PC-9 (cell line): ENCODE data around the gene KIF2C. TPM values are rescaled to one million over a fixed set of nuclear protein-coding genes. Genes with fewer than 3 reads are reported as not detected.

ENCODE experiments used
- BruUV-seq: library from RNA; stranded (reverse); fragments of 400-500 nt; replicated peaks from 2 replicates; lab custom pipeline; 2021; lab: Mats Ljungman, UMichigan
- CTCF ChIA-PET: fragments of 300-600 bp; sonication (Branson Sonifier 250); formaldehyde crosslinking; loops from one replicate; lab custom pipeline; 2022; ENCODE audit warnings: antibody characterized with exemption; lab: Charles Lee
- POLR2A ChIA-PET: fragments of 300-600 bp; sonication (Branson Sonifier 250); formaldehyde crosslinking; loops from one replicate; lab custom pipeline; 2022; ENCODE audit warnings: antibody characterized with exemption; ENCODE audit not compliant: unreplicated experiment; lab: Charles Lee
- DNase-seq, 2 experiments: peaks; one replicate each; pipeline versions ENCODE4 v3.0.0 to v3.0.0-alpha.2; 2015 to 2022; ENCODE audit warnings: mixed read lengths in 1 of 2
- H2AFZ ChIP-seq: fragments of 200-600 bp; sonication (generic); 2 replicates; pipeline ENCODE4 v1.8.1; 2017; ENCODE audit warnings: antibody characterized with exemption
- H3F3A ChIP-seq: fragments of 200-600 bp; sonication (generic); 2 replicates; pipeline ENCODE4 v1.8.1; 2017; ENCODE audit warnings: antibody characterized with exemption, mild to moderate bottlenecking, low read depth; ENCODE audit not compliant: insufficient read depth
- H3K27ac ChIP-seq: fragments of 200-600 bp; sonication (generic); 2 replicates; pipeline ENCODE4 v1.6.1; 2016; ENCODE audit warnings: mixed run types
- H3K27me3 ChIP-seq: fragments of 200-600 bp; sonication (generic); 2 replicates; pipeline ENCODE4 v1.6.1; 2016; ENCODE audit warnings: low read depth, mixed run types; ENCODE audit not compliant: insufficient read depth
- H3K36me3 ChIP-seq: fragments of 200-600 bp; sonication (generic); 2 replicates; pipeline ENCODE4 v1.6.1; 2016; ENCODE audit warnings: low read depth, mixed run types
- H3K4me1 ChIP-seq: fragments of 200-600 bp; sonication (generic); replicated peaks from 2 replicates; pipeline ENCODE4 v1.6.1; 2016; ENCODE audit warnings: mixed run types; ENCODE audit not compliant: insufficient read depth
- H3K4me2 ChIP-seq: fragments of 200-600 bp; sonication (generic); 2 replicates; pipeline ENCODE4 v1.6.1; 2017; ENCODE audit warnings: mixed run types
- H3K4me3 ChIP-seq: fragments of 200-600 bp; sonication (generic); 2 replicates; pipeline ENCODE4 v1.6.1; 2016; ENCODE audit warnings: mixed run types
- H3K79me2 ChIP-seq: fragments of 200-600 bp; sonication (generic); 2 replicates; pipeline ENCODE4 v1.6.1; 2017; ENCODE audit warnings: low read depth, mixed run types
- H3K9me2 ChIP-seq: fragments of 200-600 bp; sonication (generic); 2 replicates; pipeline ENCODE4 v1.8.1; 2017; ENCODE audit warnings: mild to moderate bottlenecking; ENCODE audit not compliant: insufficient read depth
- H3K9me3 ChIP-seq: fragments of 200-600 bp; sonication (generic); 2 replicates; pipeline ENCODE4 v1.8.1; 2016; ENCODE audit warnings: low read depth; ENCODE audit not compliant: insufficient read depth
- H4K20me1 ChIP-seq: fragments of 200-600 bp; sonication (generic); 2 replicates; pipeline ENCODE4 v1.8.1; 2017; ENCODE audit not compliant: insufficient read depth
- CTCF ChIP-seq: fragments of 200-600 bp; sonication (generic); conservative IDR thresholded peaks from 2 replicates; pipeline ENCODE4 v1.6.1; 2017; ENCODE audit warnings: mixed run types, antibody characterized with exemption, mild to moderate bottlenecking, moderate library complexity
- EZH2 ChIP-seq: fragments of 200-600 bp; sonication (generic); IDR thresholded peaks from 2 replicates; pipeline ENCODE4 v1.8.0; 2017; ENCODE audit warnings: antibody characterized with exemption, low read depth
- intact Hi-C: fragments of 100-400 bp; cut with micrococcal nuclease; formaldehyde crosslinking; loops from one replicate; pipeline ENCODE4 v1.10.0; 2022; ENCODE audit not compliant: unreplicated experiment
- total RNA-seq: library from RNA; stranded (reverse); gene quantifications from 2 replicates; pipeline ENCODE4 v1.2.3, GENCODE V29; 2021

Gene KIF2C
- total RNA-seq, 1 experiment from 2014 or later, result 119 TPM

GRCh38 chr1:44700573-44700972 is 39.1 kb upstream of the KIF2C start:
- no peaks in the 10 kb centered on the region for H3K36me3 ChIP-seq
- no peak for TF ChIP-seq EZH2
- no peak for TF ChIP-seq CTCF
- CTCF ChIA-PET, result interaction anchor here (0.5 to 0.7 kb wide), 3 partner anchors 12 to 270 kb away, joined by 3 to 6 read pairs (median 4); no protein-coding TSS in a partner anchor
- peak overlapping the region; percentile 3; the same call in 1 of the 2 replicates for H3K4me2 ChIP-seq
- no peak overlapping the region for H3K27ac ChIP-seq
- H4K20me1 ChIP-seq, result no peaks in the 10 kb centered on the region
- H2AFZ ChIP-seq, result no peak overlapping the region
- no peak overlapping the region for H3K4me3 ChIP-seq
- H3K9me2 ChIP-seq, result no peaks in the 10 kb centered on the region
- H3F3A ChIP-seq, result peaks cover 17% of the 10 kb centered on the region; the same call in 1 of the 2 replicates
- no peaks in the 10 kb centered on the region for H3K79me2 ChIP-seq
- BruUV-seq, result no TSS peak
- DNase-seq, result no peak
- peaks cover 37% of the 10 kb centered on the region for H3K4me1 ChIP-seq
- no peaks in the 10 kb centered on the region for H3K27me3 ChIP-seq
- POLR2A ChIA-PET, result interaction anchor here (0.6 kb wide), 1 partner anchor 30 kb away, joined by 3 read pairs; the partner anchor contains the start of gene RNU5D-1
- no peaks in the 10 kb centered on the region for H3K9me3 ChIP-seq
- intact Hi-C loops, result no loop called here

- H3K27me3 ChIP-seq, result no peaks in the 10 kb centered on the region
- ChIA-PET POLR2A (interaction anchor here (0.6 kb wide), 1 partner anchor 30 kb away, joined by 3 read pairs; the partner anchor contains the start of gene RNU5D-1), CTCF (interaction anchor here (0.6 to 0.7 kb wide), 2 partner anchors 11 to 269 kb away, joined by 3 to 6 read pairs; no protein-coding TSS in a partner anchor)
- no peak overlapping the region for H3K27ac ChIP-seq
- no peaks in the 10 kb centered on the region for H3K36me3 ChIP-seq
- H3K4me3 ChIP-seq, result no peak overlapping the region
- intact Hi-C loops, result no loop called here
- no TSS peak for BruUV-seq
- no peaks in the 10 kb centered on the region for H3K9me2 ChIP-seq
- H3K4me1 ChIP-seq, result peaks cover 37% of the 10 kb centered on the region
- no peaks in the 10 kb centered on the region for H3K79me2 ChIP-seq
- no peaks in the 10 kb centered on the region for H4K20me1 ChIP-seq
- TF ChIP-seq CTCF, result no peak
- TF ChIP-seq EZH2, result no peak
- no peak overlapping the region for H2AFZ ChIP-seq
- H3K4me2 ChIP-seq, result peak overlapping the region; percentile 3; the same call in 1 of the 2 replicates
- DNase-seq, result peak in 1 of 2 experiments; percentile 65
- peaks cover 17% of the 10 kb centered on the region; the same call in 1 of the 2 replicates for H3F3A ChIP-seq
- H3K9me3 ChIP-seq, result no peaks in the 10 kb centered on the region
These were observed 38.5 kb upstream of the KIF2C start for GRCh38 chr1:44701141-44701573.

- Histone ChIP-seq H4K20me1 (no peaks in the 10 kb centered on the region), H3K9me3 (no peaks in the 10 kb centered on the region), H3K9me2 (no peaks in the 10 kb centered on the region), H3K27me3 (no peaks in the 10 kb centered on the region), H3K79me2 (no peaks in the 10 kb centered on the region), H3K4me3 (no peak overlapping the region), H3K4me2 (no peak overlapping the region), H2AFZ (no peak overlapping the region), H3K36me3 (no peaks in the 10 kb centered on the region), H3F3A (peaks cover 33% of the 10 kb centered on the region), H3K27ac (no peak overlapping the region), H3K4me1 (peaks cover 68% of the 10 kb centered on the region)
- ChIA-PET POLR2A (no interaction called here), CTCF (no interaction called here)
- TF ChIP-seq EZH2, result no peak
- no peak for TF ChIP-seq CTCF
- intact Hi-C loops, result no loop called here
- DNase-seq, result no peak
- BruUV-seq, result no TSS peak
These were observed 34.2 kb upstream of the KIF2C start for GRCh38 chr1:44705470-44705869.
